Superior temporal gyrus (tissue), 1 donor: Measurements from ENCODE around the gene CSNK2A3.
"Not testable (repeated sequence)": the region's sequence is repeated elsewhere in the genome, so short reads cannot be mapped to it uniquely, and the experiment has no call there.

Experiments
- DNase-seq: peaks from one replicate; pipeline ENCODE4 v3.0.0-alpha.2; 2016; ENCODE audit errors: extremely low spot score

CSNK2A3 gene

GRCh38 chr11:11380340-11380739 is 27.3 kb upstream of the CSNK2A3 start:
- DNase-seq = no peak

GRCh38 chr11:11379661-11380060 is 26.6 kb upstream of the CSNK2A3 start:
- no peak for DNase-seq

- no peak for DNase-seq
Observed at GRCh38 chr11:11378184-11378940, 25.3 kb upstream of the CSNK2A3 start.

- DNase-seq = no peak
Observed at GRCh38 chr11:11374358-11375148, 21.5 kb upstream of the CSNK2A3 start.

GRCh38 chr11:11373934-11374333 is 20.9 kb upstream of the CSNK2A3 start:
- no peak for DNase-seq

- DNase-seq = no peak
Observed at GRCh38 chr11:11372461-11372860, 19.4 kb upstream of the CSNK2A3 start.

- DNase-seq = no peak
Observed at GRCh38 chr11:11370962-11371303, 17.9 kb upstream of the CSNK2A3 start.

- DNase-seq = peak; percentile 55
Observed at GRCh38 chr11:11370255-11370961, 17.4 kb upstream of the CSNK2A3 start.

GRCh38 chr11:11366793-11367192 is 13.7 kb upstream of the CSNK2A3 start:
- no peak for DNase-seq

GRCh38 chr11:11363674-11364073 is 10.6 kb upstream of the CSNK2A3 start:
- DNase-seq = no peak

- DNase-seq = no peak
Observed at GRCh38 chr11:11359611-11360010, 6.6 kb upstream of the CSNK2A3 start.

GRCh38 chr11:11356842-11357241 is 3.8 kb upstream of the CSNK2A3 start:
- DNase-seq = no peak

- DNase-seq = not testable (repeated sequence)
Observed at GRCh38 chr11:11351851-11352250, 1.2 kb downstream of the CSNK2A3 start.

GRCh38 chr11:11351042-11351586 is 1.9 kb downstream of the CSNK2A3 start:
- no peak for DNase-seq

GRCh38 chr11:11349870-11350337 is 3.1 kb downstream of the CSNK2A3 start:
- no peak for DNase-seq

GRCh38 chr11:11349106-11349825 is 3.8 kb downstream of the CSNK2A3 start:
- DNase-seq = no peak

GRCh38 chr11:11348303-11348702 is 4.7 kb downstream of the CSNK2A3 start:
- no peak for DNase-seq

GRCh38 chr11:11347592-11347991 is 5.5 kb downstream of the CSNK2A3 start:
- DNase-seq = no peak

GRCh38 chr11:11346303-11346702 is 6.7 kb downstream of the CSNK2A3 start:
- no peak for DNase-seq

- DNase-seq = no peak
Observed at GRCh38 chr11:11345099-11345498, 8.0 kb downstream of the CSNK2A3 start.

- DNase-seq = no peak
Observed at GRCh38 chr11:11344045-11344444, 9.0 kb downstream of the CSNK2A3 start.

- DNase-seq = no peak
Observed at GRCh38 chr11:11338304-11338703, 14.7 kb downstream of the CSNK2A3 start.
